GM21619 (cell line): ENCODE results near the gene VARS2.

Source experiments
- ATAC-seq: cut with Tn5 transposase; IDR thresholded peaks from one replicate; pipeline ENCODE4 v1.9.1; 2021; ENCODE audit not compliant: unreplicated experiment

VARS2 gene

DNA sequence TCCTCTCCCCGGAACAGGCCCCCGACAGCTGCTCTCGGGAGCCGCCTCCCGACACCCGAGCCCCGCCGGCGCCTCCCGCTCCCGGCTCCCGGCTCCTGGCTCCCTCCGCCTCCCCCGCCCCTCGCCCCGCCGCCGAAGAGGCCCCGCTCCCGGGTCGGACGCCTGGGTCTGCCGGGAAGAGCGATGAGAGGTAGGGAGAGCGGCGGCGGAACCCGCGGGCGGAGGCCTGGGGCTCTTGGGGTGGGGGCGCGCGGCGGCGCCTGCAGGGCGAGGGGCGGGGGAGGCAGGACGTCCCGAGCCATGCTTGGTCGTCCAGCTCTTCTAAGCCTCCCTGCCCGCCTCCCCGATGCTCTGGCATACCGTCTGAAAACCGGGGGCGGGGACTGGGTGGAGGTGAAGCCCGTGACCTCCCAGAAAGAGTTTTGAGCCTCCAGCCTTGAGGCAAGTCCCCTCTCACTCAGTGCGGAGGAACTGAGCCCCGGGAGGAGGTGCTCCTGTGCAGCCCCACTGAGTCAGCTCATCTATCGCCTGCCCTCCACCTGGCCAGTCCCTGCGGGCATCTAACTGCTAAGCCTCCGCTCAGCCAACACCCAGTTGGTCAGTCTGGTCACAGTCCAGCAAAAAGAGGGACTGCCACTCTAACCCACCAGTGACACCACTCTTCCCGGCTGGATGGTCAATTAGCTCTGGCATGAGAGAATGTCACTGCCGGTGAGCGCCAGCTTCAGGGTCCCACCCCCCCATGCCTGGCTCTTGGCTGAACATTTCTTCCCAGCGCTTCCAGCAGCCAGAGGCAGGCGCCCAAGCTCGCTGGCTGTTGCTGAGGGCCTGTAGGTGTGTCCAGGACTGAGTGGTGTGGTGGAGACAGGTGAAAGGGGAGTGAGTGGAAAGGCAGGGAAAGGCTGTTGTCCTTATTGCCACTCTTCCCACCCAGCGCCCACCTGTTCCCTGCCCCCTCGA, 29.2 kb upstream of the VARS2 start:
- ATAC-seq = no peak

DNA sequence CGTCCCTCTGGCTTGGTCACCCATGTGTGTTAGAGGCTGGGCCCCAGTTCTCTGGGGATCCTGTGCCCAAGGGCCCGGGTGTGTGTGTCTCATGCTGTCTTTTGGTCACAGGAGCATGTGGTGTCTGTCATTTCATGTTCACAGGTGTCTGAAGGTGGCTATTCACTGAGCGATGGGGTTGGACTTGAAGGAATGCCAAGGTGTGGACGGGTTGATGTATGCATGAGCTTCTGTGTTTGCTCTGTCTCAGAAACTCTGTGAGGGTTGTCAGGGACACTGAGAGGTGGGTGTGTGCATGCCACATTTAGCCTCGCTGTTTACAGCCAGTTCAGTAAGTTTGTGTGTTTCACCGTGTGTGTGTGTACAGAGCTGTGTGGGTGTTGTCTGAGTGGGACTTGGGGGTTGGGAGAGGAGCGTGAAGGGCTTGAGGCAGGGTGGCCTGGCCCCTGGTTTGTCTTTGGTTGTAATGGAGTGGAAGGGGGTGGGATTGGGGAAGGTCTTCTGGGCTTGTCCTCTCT, 28.5 kb upstream of the VARS2 start:
- ATAC-seq = no peak

DNA sequence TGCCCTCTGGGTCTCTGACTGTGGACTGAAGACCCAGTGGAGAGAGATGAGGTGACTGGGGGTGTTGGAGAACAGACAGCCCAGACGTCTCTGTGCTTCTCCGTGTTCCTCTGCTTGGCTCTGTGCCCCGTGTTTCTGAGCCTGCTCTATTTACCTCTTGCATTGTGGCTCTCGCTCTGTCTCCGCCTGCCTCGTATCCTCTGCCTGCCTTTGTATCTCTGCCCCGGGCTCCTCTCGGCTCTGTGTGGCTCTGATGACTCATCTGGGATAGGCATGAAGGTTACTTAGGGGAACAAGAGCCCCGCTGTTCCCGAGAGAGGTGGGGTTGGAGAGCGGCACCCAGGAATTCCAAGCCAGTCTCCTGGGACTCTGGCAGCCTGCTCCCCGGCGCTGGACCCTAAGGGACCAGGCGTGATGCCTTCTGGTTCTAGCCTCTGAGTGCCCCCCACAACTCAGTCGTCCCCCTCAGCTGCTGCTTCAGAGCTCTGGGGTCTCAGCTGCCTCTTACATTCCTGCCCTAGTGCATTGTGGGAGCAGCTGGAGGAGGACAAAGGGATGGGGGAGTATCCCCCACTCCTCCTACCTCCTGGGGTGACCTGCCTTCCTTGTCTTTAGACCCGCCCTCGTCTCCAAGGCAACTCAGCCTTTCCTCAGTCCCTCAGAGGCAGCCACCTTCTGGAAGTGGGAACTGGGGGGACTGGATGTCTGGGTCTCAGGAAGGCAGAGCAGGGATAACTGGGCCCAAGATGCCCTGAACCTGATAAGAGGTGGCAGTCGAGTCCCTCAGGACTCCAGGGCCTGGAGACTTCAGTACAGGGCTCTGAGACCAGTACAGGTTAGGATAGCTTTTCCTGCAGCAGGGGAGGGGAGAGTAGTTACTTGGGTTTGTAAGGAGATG, 27.8 kb upstream of the VARS2 start:
- ATAC-seq = no peak

DNA sequence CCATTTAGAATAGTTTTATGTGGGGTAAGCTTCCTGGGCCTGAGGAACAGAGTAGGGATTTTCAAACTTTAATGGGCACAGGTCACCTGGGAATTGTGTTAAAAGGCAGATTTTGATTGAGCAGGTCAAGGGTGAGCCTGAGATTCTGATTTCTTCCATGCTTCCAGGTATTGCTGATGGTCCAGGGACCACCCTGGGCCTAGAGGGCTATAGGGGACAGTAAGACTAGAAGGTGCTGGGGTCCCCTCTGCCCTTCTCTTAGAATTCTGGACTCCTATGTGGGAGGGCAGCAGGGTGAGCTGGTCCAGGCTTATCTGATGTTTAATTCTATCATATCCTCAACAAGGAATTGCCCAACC, 27.2 kb upstream of the VARS2 start:
- no peak for ATAC-seq

DNA sequence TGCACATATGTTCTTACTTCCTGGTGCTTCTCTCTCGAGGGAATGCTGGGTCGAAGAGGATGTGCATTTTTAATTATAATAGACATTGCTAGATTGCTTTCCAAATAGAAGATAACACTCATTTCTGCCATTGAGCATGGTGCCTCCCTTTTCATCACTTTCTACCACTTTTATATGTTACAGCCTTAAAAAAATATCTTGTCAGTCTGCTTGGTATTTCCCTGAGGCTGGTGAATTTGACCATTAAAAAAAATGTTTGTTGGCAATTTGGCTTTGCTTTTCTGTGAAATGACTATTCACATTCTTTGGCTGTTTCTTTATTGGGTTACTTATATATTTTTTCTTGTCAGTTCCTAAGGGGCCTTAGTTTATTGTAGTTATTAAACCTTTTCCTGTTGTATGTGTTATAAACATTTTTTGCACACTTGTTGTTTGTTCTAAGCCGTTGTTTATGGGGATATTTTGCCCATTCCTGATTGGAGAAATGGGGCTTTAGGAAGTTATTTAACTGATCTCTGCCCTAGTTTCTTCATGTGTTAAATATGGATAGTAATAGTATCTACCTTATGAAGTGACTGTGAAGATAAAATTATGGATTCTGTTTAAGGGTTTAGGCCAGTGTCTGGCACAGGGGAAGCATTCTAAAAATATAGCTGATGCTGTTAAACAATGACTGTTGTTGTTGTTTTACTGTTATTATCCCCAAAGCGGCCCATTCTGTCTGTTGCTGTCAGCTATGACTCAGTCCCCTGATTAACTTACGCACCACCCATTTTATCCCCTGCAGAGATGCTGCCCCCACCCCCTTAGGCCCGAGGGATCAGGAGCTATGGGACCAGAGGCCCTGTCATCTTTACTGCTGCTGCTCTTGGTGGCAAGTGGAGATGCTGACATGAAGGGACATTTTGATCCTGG, 25.9 kb upstream of the VARS2 start:
- ATAC-seq = no peak

DNA sequence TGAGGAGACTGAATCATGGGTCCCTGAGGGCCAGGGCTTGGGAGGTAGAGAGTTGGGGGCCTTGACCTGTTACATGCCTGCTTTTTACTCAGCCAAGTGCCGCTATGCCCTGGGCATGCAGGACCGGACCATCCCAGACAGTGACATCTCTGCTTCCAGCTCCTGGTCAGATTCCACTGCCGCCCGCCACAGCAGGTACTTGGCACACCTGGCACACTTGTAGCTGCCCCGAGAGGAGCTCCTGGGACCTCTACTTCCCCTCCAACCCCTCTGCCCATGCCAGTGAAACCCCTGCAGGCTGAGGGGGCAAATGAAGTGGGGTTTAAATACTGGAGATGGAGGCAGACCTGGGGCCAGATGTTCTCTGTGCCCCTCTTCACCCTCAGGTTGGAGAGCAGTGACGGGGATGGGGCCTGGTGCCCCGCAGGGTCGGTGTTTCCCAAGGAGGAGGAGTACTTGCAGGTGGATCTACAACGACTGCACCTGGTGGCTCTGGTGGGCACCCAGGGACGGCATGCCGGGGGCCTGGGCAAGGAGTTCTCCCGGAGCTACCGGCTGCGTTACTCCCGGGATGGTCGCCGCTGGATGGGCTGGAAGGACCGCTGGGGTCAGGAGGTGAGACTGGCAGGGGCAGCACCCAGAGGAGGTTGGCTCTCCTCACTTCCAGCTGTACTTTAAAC, 25.1 kb upstream of the VARS2 start:
- no peak for ATAC-seq

DNA sequence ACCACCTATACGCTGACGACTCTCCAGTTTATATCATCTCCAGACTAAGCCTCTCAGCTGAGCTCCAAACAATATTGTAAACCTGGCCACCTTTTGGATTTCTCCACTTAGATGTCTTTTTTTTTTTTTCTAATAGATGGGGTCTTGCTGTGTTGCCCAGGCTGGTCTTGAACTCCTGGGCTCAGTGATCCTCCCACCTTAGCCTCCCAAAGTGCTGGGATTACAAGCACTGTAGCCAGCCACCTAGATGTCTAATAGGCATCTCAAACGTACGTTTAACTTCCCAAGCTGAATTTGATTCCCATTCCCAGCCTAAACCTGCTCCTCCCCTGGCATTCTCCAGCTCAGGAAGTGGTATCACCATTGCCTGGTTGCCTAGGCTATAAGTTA, 24.5 kb upstream of the VARS2 start:
- no peak for ATAC-seq

DNA sequence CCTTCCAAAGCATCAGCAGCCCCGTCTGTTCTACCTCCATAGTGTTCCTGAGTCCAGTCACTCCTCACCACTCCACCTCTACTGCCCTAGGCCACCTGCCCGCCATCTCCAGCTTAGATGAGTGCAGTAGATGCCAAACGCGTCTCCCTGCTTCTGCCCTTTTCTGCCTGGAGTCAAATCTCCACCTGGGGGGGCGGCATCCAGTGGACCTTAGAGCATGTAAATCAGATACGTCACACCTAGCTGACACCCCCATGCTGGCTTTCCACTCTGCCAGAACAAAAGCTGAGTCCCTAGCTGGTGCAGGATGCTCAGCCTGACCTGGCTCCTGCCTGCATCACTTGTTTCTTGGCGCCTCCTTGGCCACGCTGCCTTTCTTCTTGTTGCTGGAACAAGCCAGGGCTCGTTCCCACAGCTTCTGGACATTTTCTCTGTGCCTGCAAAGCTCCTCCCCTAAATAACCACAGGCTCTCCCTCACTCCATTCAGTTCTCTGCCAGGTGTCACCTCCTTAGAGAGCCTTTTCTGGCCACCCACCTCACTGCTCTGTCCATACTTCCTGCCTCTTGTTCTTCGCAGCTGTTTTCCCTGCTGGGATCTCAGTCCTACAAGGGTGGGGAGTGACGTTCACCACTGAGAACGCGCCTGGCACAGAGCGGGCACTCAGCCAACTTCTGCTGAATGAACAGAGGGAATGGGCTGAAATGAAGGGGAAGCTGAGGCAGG, 24.0 kb upstream of the VARS2 start:
- no peak for ATAC-seq

DNA sequence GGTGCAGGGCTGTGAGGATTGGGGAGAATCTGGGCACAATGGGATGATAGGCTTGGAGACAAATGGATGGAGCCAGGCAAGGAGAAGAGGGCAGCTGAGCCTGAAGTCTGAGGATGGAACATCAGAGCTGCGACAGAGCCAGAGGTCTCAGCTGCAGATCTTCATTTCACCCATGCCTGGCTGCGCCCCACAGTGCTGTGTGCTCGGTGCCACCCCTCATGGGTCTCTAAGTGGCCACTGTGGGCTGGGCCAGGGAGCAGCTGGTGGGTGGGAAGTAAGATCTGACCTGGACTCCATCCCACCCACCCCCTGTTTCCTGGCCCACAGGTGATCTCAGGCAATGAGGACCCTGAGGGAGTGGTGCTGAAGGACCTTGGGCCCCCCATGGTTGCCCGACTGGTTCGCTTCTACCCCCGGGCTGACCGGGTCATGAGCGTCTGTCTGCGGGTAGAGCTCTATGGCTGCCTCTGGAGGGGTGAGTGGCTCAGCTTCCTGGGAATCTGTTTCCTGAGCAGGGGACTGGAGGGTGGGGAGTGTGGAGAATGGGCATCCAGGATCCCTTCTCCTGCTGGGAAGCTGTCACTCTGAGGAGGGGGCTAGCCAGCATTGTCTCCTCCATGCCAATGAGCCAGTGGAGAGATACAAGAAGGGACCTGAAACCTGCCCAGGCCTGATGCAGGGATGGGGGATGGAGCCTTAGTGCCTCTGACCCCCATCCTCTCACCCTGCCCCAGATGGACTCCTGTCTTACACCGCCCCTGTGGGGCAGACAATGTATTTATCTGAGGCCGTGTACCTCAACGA, 23.2 kb upstream of the VARS2 start:
- ATAC-seq = no peak

DNA sequence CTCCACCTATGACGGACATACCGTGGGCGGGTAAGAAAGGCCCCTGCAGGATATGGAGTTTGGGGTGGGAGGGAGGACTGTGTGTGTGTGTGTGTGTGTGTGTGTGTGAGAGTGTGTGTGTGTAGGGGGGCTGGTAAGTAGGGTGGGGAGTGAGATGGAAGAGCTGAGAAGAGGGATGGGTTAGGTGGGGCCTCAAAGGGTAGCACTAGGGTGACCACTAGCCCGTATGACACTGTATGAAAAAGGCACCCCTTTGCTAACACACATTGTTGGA, 22.7 kb upstream of the VARS2 start:
- ATAC-seq = no peak

DNA sequence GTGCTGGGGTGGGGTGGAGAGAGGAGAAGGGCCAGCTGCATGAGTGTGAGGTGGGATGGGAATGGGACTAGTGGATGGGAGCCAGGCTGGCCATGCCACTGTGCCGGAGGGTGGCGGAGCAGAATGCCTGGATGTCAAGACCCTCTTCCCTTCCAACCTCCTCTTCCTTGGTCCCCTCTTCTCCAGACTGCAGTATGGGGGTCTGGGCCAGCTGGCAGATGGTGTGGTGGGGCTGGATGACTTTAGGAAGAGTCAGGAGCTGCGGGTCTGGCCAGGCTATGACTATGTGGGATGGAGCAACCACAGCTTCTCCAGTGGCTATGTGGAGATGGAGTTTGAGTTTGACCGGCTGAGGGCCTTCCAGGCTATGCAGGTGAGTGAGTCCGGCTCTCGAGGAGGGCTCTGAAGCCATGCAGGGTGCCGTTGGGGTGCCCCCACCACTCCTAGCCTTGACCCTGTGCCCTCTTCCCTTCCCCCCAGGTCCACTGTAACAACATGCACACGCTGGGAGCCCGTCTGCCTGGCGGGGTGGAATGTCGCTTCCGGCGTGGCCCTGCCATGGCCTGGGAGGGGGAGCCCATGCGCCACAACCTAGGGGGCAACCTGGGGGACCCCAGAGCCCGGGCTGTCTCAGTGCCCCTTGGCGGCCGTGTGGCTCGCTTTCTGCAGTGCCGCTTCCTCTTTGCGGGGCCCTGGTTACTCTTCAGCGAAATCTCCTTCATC, 22.1 kb upstream of the VARS2 start:
- no peak for ATAC-seq

DNA sequence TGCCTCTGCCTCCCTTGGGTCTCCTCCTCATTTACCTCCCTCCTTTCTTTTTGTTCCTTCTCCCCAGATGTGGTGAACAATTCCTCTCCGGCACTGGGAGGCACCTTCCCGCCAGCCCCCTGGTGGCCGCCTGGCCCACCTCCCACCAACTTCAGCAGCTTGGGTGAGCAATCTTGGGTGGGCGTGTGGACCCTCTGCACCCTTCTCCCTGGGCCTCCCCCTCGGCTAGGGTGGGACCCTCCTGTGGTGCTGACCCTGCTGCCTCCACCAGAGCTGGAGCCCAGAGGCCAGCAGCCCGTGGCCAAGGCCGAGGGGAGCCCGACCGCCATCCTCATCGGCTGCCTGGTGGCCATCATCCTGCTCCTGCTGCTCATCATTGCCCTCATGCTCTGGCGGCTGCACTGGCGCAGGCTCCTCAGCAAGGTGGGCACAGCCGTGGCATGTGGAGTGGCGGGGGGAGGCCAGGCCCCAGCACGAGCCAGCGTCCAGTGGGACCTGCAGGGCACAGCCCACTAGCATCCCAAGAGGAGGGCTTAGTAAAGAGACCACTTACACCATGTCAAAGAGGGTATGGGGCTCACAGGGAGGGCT, 20.9 kb upstream of the VARS2 start:
- no peak for ATAC-seq

DNA sequence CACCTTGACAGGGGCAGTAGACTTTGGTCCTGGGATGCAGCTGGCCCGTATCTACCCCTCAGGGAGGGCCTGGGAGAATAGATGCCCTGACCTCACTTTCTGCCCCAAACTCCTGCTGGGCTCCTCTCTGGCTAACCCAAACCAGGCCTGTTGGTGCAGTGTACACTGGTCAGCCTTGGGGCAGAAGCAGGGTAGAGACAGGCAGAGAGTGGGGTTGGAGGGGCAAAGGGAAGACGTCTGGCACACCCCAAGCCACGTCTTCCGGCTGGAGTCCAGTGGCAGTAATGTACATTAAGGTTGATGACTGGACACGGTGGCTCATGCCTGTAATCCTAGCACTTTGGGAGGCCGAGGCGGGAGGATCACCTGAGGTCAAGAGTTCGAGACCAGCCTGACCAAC, 20.4 kb upstream of the VARS2 start:
- no peak for ATAC-seq

DNA sequence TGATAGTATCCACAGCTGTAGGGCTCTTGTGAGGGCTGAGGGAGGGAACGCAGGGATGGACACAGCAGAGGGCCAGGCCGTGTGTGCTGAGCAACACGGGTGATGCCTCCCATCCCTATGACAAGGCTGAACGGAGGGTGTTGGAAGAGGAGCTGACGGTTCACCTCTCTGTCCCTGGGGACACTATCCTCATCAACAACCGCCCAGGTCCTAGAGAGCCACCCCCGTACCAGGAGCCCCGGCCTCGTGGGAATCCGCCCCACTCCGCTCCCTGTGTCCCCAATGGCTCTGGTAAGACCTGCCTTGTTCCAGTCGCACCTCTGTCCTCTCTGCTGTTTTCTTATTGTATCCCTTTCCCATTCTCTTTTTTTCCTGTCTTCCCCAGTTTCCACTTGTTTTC, 19.7 kb upstream of the VARS2 start:
- no peak for ATAC-seq

DNA sequence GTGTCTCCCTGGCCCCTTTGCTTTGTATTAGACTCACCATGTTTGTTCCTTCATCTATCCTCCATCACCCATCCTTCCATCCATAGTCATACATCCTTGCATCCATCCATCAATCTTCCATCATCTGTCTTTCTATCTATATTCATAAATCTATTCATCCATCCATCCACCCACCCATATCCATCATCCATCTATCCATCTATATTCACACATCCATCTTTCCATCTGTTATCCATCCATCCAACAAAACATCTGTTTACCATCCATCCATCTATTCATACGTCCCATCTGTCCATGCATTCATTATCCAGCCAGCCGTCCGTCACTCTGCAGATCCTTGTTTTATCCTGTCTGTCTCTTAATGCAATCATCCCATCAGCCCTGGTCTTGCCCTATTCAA, 19.1 kb upstream of the VARS2 start:
- no peak for ATAC-seq

DNA sequence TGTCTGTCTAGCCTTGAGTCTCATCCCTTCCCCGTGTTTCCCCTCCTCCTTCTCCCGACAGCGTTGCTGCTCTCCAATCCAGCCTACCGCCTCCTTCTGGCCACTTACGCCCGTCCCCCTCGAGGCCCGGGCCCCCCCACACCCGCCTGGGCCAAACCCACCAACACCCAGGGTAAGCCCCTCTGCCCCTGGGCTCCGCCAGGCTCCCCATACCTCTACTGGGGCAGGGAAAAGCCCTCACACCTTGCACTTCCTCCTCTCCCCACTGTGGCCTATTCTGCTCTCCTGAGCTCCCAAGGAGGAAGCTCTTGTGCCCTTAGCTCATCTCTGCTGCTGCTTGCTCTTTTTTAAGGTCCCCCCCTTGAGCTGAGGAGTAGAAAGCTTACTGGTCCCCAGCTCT, 18.7 kb upstream of the VARS2 start:
- ATAC-seq = no peak

DNA sequence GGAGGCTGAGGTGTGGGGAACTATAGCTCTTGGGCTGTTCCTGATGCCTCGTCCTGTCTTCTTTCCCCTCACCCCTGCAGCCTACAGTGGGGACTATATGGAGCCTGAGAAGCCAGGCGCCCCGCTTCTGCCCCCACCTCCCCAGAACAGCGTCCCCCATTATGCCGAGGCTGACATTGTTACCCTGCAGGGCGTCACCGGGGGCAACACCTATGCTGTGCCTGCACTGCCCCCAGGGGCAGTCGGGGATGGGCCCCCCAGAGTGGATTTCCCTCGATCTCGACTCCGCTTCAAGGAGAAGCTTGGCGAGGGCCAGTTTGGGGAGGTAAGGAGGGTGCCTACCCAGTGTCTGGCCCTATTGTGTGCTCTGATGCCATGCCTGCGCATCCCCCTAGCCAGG, 17.5 kb upstream of the VARS2 start:
- ATAC-seq = no peak

DNA sequence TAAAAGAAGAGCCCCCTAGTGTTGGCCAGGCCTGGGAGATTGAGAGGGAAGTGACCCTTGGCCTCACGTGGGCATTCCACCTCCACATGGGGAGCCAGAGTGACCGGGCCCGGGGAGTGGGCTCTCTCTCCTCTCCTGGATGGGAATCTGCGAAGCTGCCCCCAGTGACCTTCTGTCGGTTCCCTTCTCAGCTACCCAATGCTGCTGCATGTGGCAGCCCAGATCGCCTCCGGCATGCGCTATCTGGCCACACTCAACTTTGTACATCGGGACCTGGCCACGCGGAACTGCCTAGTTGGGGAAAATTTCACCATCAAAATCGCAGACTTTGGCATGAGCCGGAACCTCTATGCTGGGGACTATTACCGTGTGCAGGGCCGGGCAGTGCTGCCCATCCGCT, 16.2 kb upstream of the VARS2 start:
- no peak for ATAC-seq
